Endothelial cell of umbilical vein (primary cell): ENCODE data around the gene SORCS2.

Experiments
- CTCF ChIP-seq, 2 donors: IDR thresholded peaks; 1 replicate in 1 of 2; 2 replicates in 1 of 2; pipeline ENCODE4 v1.5.1; 2011; ENCODE audit warnings: low read length in 2 of 2, mild to moderate bottlenecking in 2 of 2, moderate library complexity in 2 of 2, control low read depth in 1 of 2, inconsistent platforms in 1 of 2, low read depth in 1 of 2; ENCODE audit not compliant: insufficient read depth in 1 of 2; ENCODE audit errors: extremely low read depth in 1 of 2
- EZH2 ChIP-seq: IDR thresholded peaks from 2 replicates; pipeline ENCODE4 v1.6.1; 2012; ENCODE audit warnings: borderline replicate concordance, low read depth, mild to moderate bottlenecking, moderate library complexity, low read length, inconsistent platforms; ENCODE audit not compliant: severe bottlenecking
- GATA2 ChIP-seq: IDR thresholded peaks from 2 replicates; pipeline ENCODE4 v1.7.0; 2011; ENCODE audit warnings: low read depth, mild to moderate bottlenecking, moderate library complexity, mixed read lengths, low read length; ENCODE audit not compliant: insufficient read length, insufficient read depth
- MYC ChIP-seq: IDR thresholded peaks from one replicate; pipeline ENCODE4 v1.6.1; 2011; ENCODE audit warnings: mild to moderate bottlenecking, low read depth, low read length
- POLR2A ChIP-seq: IDR thresholded peaks from 2 replicates; pipeline ENCODE4 v1.6.1; 2012; ENCODE audit warnings: low read depth, mild to moderate bottlenecking, control low read depth, low read length
- POLR2AphosphoS5 ChIP-seq: IDR thresholded peaks from 2 replicates; pipeline ENCODE4 v1.6.1; 2012; ENCODE audit warnings: low read depth, mild to moderate bottlenecking, control low read depth, low read length, moderate library complexity; ENCODE audit not compliant: insufficient read depth
- TF ChIP-seq, protein P1 (sequence below): IDR thresholded peaks from 2 replicates; pipeline ENCODE4 v1.6.1; 2011; ENCODE audit not compliant: insufficient read depth, insufficient read length

- TF ChIP-seq EZH2 = no peak
- no peak for TF ChIP-seq CTCF (IDR thresholded peaks at IDR 0.05; ENCODE audit: extremely low read depth in 1 of 2, insufficient read depth in 1 of 2, low read depth in 1 of 2, low read length in 2 of 2)
- TF ChIP-seq POLR2AphosphoS5 = no peak
- TF ChIP-seq MYC = no peak
- no peak for TF ChIP-seq GATA2
- TF ChIP-seq POLR2A = no peak
- TF ChIP-seq, protein P1, sequence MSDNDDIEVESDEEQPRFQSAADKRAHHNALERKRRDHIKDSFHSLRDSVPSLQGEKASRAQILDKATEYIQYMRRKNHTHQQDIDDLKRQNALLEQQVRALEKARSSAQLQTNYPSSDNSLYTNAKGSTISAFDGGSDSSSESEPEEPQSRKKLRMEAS = no peak
These were observed 471.8 kb downstream of the SORCS2 start for GRCh38 chr4:7664106-7664505.
